Spleen (tissue), 7 donors: ENCODE results near the gene PLCH1.

Experiments used
- POLR2A ChIP-seq, 3 donors: fragments of 450-650 bp; IDR thresholded peaks; one replicate each; pipeline ENCODE4 v1.5.1; 2017; ENCODE audit warnings: antibody characterized with exemption in 3 of 3, mild to moderate bottlenecking in 1 of 3
- TF ChIP-seq, protein P1 (sequence below), 11 experiments: fragments of 200-600 bp in 7 of 11; fragments of 450-650 bp in 4 of 11; sonication (generic) in 4 of 11; IDR thresholded peaks in 8 of 11; conservative IDR thresholded peaks in 3 of 11; 1 replicate in 7 of 11; 2 replicates in 4 of 11; pipeline versions ENCODE4 v1.4.0 to v1.8.0; 2016 to 2021; ENCODE audit warnings: antibody characterized with exemption in 11 of 11, inconsistent platforms in 4 of 11, mild to moderate bottlenecking in 1 of 11
- donor health status: DM: no; HTN: no; CAD: no; lungs with moderate emphysema.
- donor health status: DM: no; HTN: no; CAD: no.
- donor health status: DM: no; HTN: no; CAD: no.

DNA sequence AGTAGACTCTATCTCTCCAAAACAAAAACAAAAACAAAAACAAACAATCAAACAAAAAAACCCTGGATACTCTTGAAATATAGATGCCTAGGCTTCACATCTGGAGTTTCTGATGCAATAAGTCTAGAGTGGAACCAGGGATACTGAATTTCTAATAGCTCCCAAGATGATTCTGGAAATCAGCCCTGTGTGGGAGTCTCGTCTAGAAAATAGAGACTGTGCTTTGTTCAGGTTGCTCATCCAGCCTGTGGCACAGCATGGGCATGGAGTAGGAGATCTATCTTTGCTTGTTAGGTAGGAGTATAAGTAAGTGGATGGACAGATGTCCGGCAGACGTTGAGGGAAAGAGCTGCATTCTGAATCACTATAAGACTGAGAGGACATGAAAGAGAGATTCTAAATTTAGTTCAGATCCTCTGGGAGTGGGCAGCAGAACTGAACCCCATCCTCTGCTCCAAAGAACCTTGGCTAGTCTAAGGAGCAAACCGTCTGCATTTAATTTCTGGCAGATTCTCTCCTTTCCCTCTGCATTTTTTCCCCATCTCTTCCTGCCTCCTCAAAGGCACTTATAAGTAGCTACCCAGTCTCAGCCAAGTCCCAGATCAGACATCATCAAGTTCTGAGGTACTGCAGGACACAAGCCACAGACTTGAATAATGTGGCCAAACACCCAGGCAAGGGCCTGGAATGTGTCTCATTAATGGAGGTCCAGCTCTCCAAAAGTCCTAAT, 358.8 kb downstream of the PLCH1 start:
- TF ChIP-seq, protein P1, sequence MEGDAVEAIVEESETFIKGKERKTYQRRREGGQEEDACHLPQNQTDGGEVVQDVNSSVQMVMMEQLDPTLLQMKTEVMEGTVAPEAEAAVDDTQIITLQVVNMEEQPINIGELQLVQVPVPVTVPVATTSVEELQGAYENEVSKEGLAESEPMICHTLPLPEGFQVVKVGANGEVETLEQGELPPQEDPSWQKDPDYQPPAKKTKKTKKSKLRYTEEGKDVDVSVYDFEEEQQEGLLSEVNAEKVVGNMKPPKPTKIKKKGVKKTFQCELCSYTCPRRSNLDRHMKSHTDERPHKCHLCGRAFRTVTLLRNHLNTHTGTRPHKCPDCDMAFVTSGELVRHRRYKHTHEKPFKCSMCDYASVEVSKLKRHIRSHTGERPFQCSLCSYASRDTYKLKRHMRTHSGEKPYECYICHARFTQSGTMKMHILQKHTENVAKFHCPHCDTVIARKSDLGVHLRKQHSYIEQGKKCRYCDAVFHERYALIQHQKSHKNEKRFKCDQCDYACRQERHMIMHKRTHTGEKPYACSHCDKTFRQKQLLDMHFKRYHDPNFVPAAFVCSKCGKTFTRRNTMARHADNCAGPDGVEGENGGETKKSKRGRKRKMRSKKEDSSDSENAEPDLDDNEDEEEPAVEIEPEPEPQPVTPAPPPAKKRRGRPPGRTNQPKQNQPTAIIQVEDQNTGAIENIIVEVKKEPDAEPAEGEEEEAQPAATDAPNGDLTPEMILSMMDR (IDR thresholded peaks at IDR 0.05 in 8 of 11, conservative IDR thresholded peaks at IDR 0.05 in 3 of 11), result no peak
- no peak for TF ChIP-seq POLR2A (IDR thresholded peaks at IDR 0.05)
